Measurements from ENCODE around the gene ZYG11B.

GRCh38 chr1:52681136-52681535 is 45.1 kb upstream of the ZYG11B start:
- no peak for TF ChIP-seq EZH2 (IDR thresholded peaks at IDR 0.05)
- no peak for TF ChIP-seq CTCF (IDR thresholded peaks at IDR 0.05)
- no peak for TF ChIP-seq EZH2phosphoT487 (IDR thresholded peaks at IDR 0.05)
